Breast epithelium (tissue), 4 donors: ENCODE measurements around the gene TEAD1. TPM values are rescaled to one million over a fixed set of nuclear protein-coding genes. Genes with fewer than 3 reads are reported as not detected.

Experiments used
- DNase-seq, 2 donors: peaks; one replicate each; pipeline ENCODE4 v3.0.0-alpha.2; 2019; ENCODE audit warnings: low spot score in 2 of 2
- H3K27ac ChIP-seq, 2 donors: fragments of 200-600 bp; sonication (generic) in 1 of 2; one replicate each; pipeline ENCODE4 v1.5.1; 2016 to 2019; ENCODE audit warnings: mild to moderate bottlenecking in 1 of 2
- H3K27me3 ChIP-seq, 2 donors: fragments of 200-600 bp; sonication (generic) in 1 of 2; one replicate each; pipeline versions ENCODE4 v1.5.1 to v1.6.0; 2017 to 2019; ENCODE audit warnings: control low read depth in 1 of 2, mild to moderate bottlenecking in 1 of 2
- H3K36me3 ChIP-seq: fragments of 200-600 bp; one replicate; pipeline ENCODE4 v1.5.1; 2019
- H3K4me1 ChIP-seq, 2 donors: fragments of 200-600 bp; sonication (generic); one replicate each; pipeline ENCODE4 v1.5.1; 2016 to 2019; ENCODE audit warnings: control low read depth in 1 of 2
- H3K4me3 ChIP-seq, 3 donors: fragments of 200-600 bp; sonication (generic); 1 replicate in 2 of 3; 2 replicates in 1 of 3; pipeline ENCODE4 v1.5.1; 2016 to 2019; ENCODE audit warnings: mild to moderate bottlenecking in 3 of 3, moderate library complexity in 2 of 3
- H3K9me3 ChIP-seq, 2 donors: fragments of 200-600 bp; sonication (generic) in 1 of 2; one replicate each; pipeline ENCODE4 v1.5.1; 2016 to 2019; ENCODE audit warnings: control low read depth in 1 of 2
- CTCF ChIP-seq, 3 donors: fragments of 450-650 bp; IDR thresholded peaks; one replicate each; pipeline ENCODE4 v1.5.1; 2016 to 2017; ENCODE audit warnings: antibody characterized with exemption in 3 of 3, mild to moderate bottlenecking in 3 of 3, moderate library complexity in 3 of 3
- POLR2A ChIP-seq: fragments of 450-650 bp; IDR thresholded peaks from one replicate; pipeline ENCODE4 v1.6.1; 2016; ENCODE audit warnings: antibody characterized with exemption, mild to moderate bottlenecking, moderate library complexity
- POLR2AphosphoS5 ChIP-seq, 3 donors: sonication (generic); formaldehyde crosslinking; IDR thresholded peaks; one replicate each; pipeline ENCODE4 v1.6.1; 2017; ENCODE audit warnings: antibody characterized with exemption in 3 of 3
- intact Hi-C: fragments of 100-400 bp; cut with DNase I; formaldehyde crosslinking; loops from one replicate; pipeline ENCODE4 v1.15.1; 2023; ENCODE audit warnings: low total_unique reads
- total RNA-seq, 3 donors: library from RNA; depleted of rRNA; stranded (reverse); fragments of >200 nt; gene quantifications; one replicate each; pipeline ENCODE4 v1.1.0, GENCODE V29; 2016

Gene TEAD1
- total RNA-seq, 3 donors from 2014 or later: 67.8 to 110 (median 80.1) TPM

GRCh38 chr11:12922418-12922817 is 248.2 kb downstream of the TEAD1 start:
- no peak overlapping the region for H3K4me3 ChIP-seq
- no peaks in the 10 kb centered on the region for H3K9me3 ChIP-seq
- no peaks in the 10 kb centered on the region for H3K27me3 ChIP-seq
- TF ChIP-seq POLR2A (no peak), POLR2AphosphoS5 (IDR thresholded peaks at IDR 0.05) (no peak), CTCF (IDR thresholded peaks at IDR 0.05) (no peak)
- H3K36me3 ChIP-seq: no peaks in the 10 kb centered on the region
- no peaks in the 10 kb centered on the region for H3K4me1 ChIP-seq
- DNase-seq: no peak
- no peak overlapping the region for H3K27ac ChIP-seq
- intact Hi-C loops: no loop called here

GRCh38 chr11:12922980-12923507 is 248.8 kb downstream of the TEAD1 start:
- intact Hi-C loops: no loop called here
- no peak for DNase-seq
- Histone ChIP-seq H3K4me3 (no peak overlapping the region), H3K9me3 (no peaks in the 10 kb centered on the region), H3K4me1 (no peaks in the 10 kb centered on the region), H3K36me3 (no peaks in the 10 kb centered on the region), H3K27ac (no peak overlapping the region), H3K27me3 (no peaks in the 10 kb centered on the region)
- TF ChIP-seq POLR2AphosphoS5 (IDR thresholded peaks at IDR 0.05) (no peak), POLR2A (no peak), CTCF (IDR thresholded peaks at IDR 0.05) (no peak)

DNA sequence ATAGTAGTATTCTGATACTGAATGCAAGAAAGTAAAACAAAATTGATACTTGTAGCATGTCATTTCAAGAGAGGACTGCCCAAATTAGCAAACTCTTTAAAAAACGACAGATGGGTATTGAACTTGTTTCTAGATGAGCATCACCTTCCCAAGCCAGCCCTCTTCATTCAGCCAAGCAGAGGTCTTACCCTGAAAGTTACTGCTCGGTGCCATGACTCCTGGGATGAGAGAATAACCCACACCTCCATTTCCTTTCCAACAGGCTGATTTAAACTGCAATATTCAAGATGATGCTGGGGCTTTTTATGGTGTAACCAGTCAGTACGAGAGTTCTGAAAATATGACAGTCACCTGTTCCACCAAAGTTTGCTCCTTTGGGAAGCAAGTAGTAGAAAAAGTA is 250.4 kb downstream of the TEAD1 start:
- no peaks in the 10 kb centered on the region for H3K27me3 ChIP-seq
- H3K27ac ChIP-seq: no peak overlapping the region
- H3K9me3 ChIP-seq: no peaks in the 10 kb centered on the region
- intact Hi-C loops: no loop called here
- no peak for DNase-seq
- no peaks in the 10 kb centered on the region for H3K36me3 ChIP-seq
- H3K4me1 ChIP-seq: no peaks in the 10 kb centered on the region
- no peak for TF ChIP-seq POLR2AphosphoS5 (IDR thresholded peaks at IDR 0.05)
- TF ChIP-seq CTCF (IDR thresholded peaks at IDR 0.05): no peak
- no peak for TF ChIP-seq POLR2A
- H3K4me3 ChIP-seq: no peak overlapping the region

- Histone ChIP-seq H3K4me1 (no peaks in the 10 kb centered on the region), H3K4me3 (no peak overlapping the region), H3K27me3 (no peaks in the 10 kb centered on the region), H3K9me3 (no peaks in the 10 kb centered on the region), H3K36me3 (no peaks in the 10 kb centered on the region), H3K27ac (no peak overlapping the region)
- TF ChIP-seq POLR2A (no peak), CTCF (IDR thresholded peaks at IDR 0.05) (no peak), POLR2AphosphoS5 (IDR thresholded peaks at IDR 0.05) (no peak)
- intact Hi-C loops: no loop called here
- DNase-seq: no peak
Measured at GRCh38 chr11:12925520-12925919, 251.3 kb downstream of the TEAD1 start.

- Histone ChIP-seq H3K27me3 (no peaks in the 10 kb centered on the region), H3K9me3 (no peaks in the 10 kb centered on the region), H3K4me3 (no peak overlapping the region), H3K4me1 (no peaks in the 10 kb centered on the region), H3K27ac (no peak overlapping the region), H3K36me3 (no peaks in the 10 kb centered on the region)
- no peak for DNase-seq
- TF ChIP-seq CTCF (IDR thresholded peaks at IDR 0.05) (no peak), POLR2AphosphoS5 (IDR thresholded peaks at IDR 0.05) (no peak), POLR2A (no peak)
- intact Hi-C loops: no loop called here
Measured at GRCh38 chr11:12927221-12927620, 253.0 kb downstream of the TEAD1 start.
